Measurements from ENCODE around the gene ISLR.
A peak's percentile ranks its signal among the peaks of the same experiment; 100 is the strongest.

The ISLR gene

GRCh38 chr15:74207652-74208440, 34.3 kb downstream of the ISLR start (continued):
- TF ChIP-seq ZNF37A (tag by site-specific recombination; IDR thresholded peaks at IDR 0.05) (no peak), ZBTB21 (tag by site-specific recombination; IDR thresholded peaks at IDR 0.05) (no peak), ZNF449 (tag by site-specific recombination; IDR thresholded peaks at IDR 0.05) (no peak), KLF8 (tag by site-specific recombination; IDR thresholded peaks at IDR 0.05) (no peak), ZNF350 (tag by site-specific recombination; IDR thresholded peaks at IDR 0.05) (no peak), PRDM4 (tag by site-specific recombination; IDR thresholded peaks at IDR 0.05) (no peak), ZNF558 (tag by site-specific recombination; IDR thresholded peaks at IDR 0.05) (no peak), ZNF148 (tag by site-specific recombination; IDR thresholded peaks at IDR 0.05; ENCODE audit: borderline replicate concordance) (no peak), ZNF169 (tag by site-specific recombination; IDR thresholded peaks at IDR 0.05) (no peak), GLIS2 (tag by site-specific recombination; IDR thresholded peaks at IDR 0.05) (no peak), ZNF670 (tag by site-specific recombination; IDR thresholded peaks at IDR 0.05; ENCODE audit: low read depth) (no peak), ZNF530 (tag by site-specific recombination; IDR thresholded peaks at IDR 0.05; ENCODE audit: low read depth) (no peak), ZNF19 (tag by site-specific recombination; IDR thresholded peaks at IDR 0.05; ENCODE audit: low read depth) (no peak), ZNF513 (tag by site-specific recombination; IDR thresholded peaks at IDR 0.05) (peak; percentile 64), ZNF157 (tag by site-specific recombination; IDR thresholded peaks at IDR 0.05) (no peak), HOXD13 (CRISPR knock-in tag; IDR thresholded peaks at IDR 0.05; ENCODE audit: borderline replicate concordance) (no peak), ZNF398 (tag by site-specific recombination; IDR thresholded peaks at IDR 0.05) (no peak), ZFHX2 (tag by site-specific recombination; conservative IDR thresholded peaks at IDR 0.05) (peak; percentile 77), ZNF394 (tag by site-specific recombination; IDR thresholded peaks at IDR 0.05; ENCODE audit: borderline replicate concordance) (no peak), ZNF26 (tag by site-specific recombination; IDR thresholded peaks at IDR 0.05) (no peak), ZNF548 (tag by site-specific recombination; IDR thresholded peaks at IDR 0.05) (0 out of 2 replicates have a peak, but pooled peaks have one; percentile 55)

Data from HEK293 (cell line).